ENCODE results near the gene ARHGAP29. TPM values are rescaled to one million over a fixed set of nuclear protein-coding genes. Genes with fewer than 3 reads are reported as not detected.
A peak's percentile ranks its signal among the peaks of the same experiment; 100 is the strongest.

Gene ARHGAP29, protein sequence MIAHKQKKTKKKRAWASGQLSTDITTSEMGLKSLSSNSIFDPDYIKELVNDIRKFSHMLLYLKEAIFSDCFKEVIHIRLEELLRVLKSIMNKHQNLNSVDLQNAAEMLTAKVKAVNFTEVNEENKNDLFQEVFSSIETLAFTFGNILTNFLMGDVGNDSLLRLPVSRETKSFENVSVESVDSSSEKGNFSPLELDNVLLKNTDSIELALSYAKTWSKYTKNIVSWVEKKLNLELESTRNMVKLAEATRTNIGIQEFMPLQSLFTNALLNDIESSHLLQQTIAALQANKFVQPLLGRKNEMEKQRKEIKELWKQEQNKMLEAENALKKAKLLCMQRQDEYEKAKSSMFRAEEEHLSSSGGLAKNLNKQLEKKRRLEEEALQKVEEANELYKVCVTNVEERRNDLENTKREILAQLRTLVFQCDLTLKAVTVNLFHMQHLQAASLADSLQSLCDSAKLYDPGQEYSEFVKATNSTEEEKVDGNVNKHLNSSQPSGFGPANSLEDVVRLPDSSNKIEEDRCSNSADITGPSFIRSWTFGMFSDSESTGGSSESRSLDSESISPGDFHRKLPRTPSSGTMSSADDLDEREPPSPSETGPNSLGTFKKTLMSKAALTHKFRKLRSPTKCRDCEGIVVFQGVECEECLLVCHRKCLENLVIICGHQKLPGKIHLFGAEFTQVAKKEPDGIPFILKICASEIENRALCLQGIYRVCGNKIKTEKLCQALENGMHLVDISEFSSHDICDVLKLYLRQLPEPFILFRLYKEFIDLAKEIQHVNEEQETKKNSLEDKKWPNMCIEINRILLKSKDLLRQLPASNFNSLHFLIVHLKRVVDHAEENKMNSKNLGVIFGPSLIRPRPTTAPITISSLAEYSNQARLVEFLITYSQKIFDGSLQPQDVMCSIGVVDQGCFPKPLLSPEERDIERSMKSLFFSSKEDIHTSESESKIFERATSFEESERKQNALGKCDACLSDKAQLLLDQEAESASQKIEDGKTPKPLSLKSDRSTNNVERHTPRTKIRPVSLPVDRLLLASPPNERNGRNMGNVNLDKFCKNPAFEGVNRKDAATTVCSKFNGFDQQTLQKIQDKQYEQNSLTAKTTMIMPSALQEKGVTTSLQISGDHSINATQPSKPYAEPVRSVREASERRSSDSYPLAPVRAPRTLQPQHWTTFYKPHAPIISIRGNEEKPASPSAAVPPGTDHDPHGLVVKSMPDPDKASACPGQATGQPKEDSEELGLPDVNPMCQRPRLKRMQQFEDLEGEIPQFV
- 10 to 100 TPM; 49.1 to 88.0 (median 70.8) TPM for total RNA-seq

DNA sequence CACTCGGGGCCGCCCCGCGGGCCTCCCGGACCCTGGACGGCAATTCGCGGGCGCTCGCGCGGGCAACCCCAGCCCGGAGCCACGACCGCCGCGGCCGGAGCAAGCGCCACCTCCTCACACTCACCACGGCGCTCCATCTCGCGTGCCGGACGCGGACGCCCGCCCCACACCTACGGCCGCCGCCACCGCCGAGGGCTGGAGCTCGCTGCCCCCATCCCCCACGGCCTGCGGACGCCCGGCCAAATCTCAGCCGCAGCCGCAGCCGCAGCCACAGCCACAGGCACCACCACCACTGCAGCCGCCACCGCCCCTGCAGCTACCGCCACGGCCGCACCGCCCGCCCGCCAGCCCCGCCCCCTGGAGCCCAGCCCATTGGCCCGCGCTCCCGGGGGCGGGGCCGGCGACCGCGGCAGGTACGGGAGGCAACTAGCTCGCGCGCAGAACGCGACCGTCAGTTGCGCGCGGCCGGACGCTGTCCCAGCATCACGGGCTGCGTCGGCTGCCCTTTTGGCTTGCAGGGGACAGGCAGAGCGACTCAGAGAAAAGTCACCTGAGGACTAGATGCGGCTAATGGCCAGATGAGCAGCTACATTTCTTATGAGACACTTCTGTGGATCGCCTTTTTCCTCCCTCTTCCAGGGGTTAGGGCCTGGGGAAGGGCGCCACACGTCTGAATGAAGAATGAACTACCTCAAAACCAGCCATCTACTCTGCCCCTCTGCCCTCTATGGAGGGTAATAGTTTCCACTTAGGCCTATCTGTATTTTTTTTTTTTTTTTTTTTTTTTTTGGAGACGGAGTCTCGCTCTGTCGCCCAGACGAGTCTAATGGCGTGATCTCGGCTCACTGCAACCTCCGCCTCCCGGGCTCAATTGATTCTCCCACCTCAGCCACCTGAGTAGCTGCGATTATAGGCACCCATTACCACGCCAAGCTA lies at the start of gene ARHGAP29:
Gene ARHGAP29 (minus strand): TSS at position 294 of the 936 bp plus-strand sequence. CDS start 5,973 bp downstream, outside the sequence.
- peak; percentile 72 to 85 for DNase-seq (ENCODE audit: low spot score in 2 of 2)
- Histone ChIP-seq H3K4me3 (peak within 1 kb of the TSS; percentile 80 to 98 (median 89)), H3K9me3 (peaks cover 0 to 7% of the 10 kb centered on the region in 2 donors), H3K4me1 (no peaks in the 10 kb centered on the region), H3K27me3 (no peaks in the 10 kb centered on the region), H3K36me3 (no peaks in the 10 kb centered on the region), H3K27ac (peak within 1 kb of the TSS; percentile 94 to 97)
- intact Hi-C loops (cut with DNase I; ENCODE audit: low total_unique reads) = no loop called here
- TF ChIP-seq POLR2A (IDR thresholded peaks at IDR 0.05) (peak; percentile 78), POLR2AphosphoS5 (IDR thresholded peaks at IDR 0.05) (peak; percentile 67 to 90 (median 73)), CTCF (IDR thresholded peaks at IDR 0.05) (no peak)

GRCh38 chr1:94286864-94287437 lies 49.6 kb upstream of the ARHGAP29 start:
- no peak overlapping the region for H3K27ac ChIP-seq
- TF ChIP-seq POLR2A (IDR thresholded peaks at IDR 0.05) (no peak), CTCF (IDR thresholded peaks at IDR 0.05) (no peak), POLR2AphosphoS5 (IDR thresholded peaks at IDR 0.05) (no peak)

GRCh38 chr1:94285031-94285654 lies 47.8 kb upstream of the ARHGAP29 start:
- Histone ChIP-seq H3K9me3 (no peaks in the 10 kb centered on the region), H3K27me3 (no peaks in the 10 kb centered on the region), H3K36me3 (no peaks in the 10 kb centered on the region), H3K4me3 (no peak overlapping the region), H3K4me1 (no peaks in the 10 kb centered on the region), H3K27ac (no peak overlapping the region)
- intact Hi-C loops (cut with DNase I; ENCODE audit: low total_unique reads) = no loop called here
- DNase-seq (ENCODE audit: low spot score in 2 of 2) = no peak
- TF ChIP-seq CTCF (IDR thresholded peaks at IDR 0.05) (no peak), POLR2AphosphoS5 (IDR thresholded peaks at IDR 0.05) (no peak)

More at GRCh38 chr1:94286864-94287437, 49.6 kb upstream of the ARHGAP29 start:
- H3K4me1 ChIP-seq = no peaks in the 10 kb centered on the region
- no peaks in the 10 kb centered on the region for H3K36me3 ChIP-seq
- no peaks in the 10 kb centered on the region for H3K9me3 ChIP-seq
- H3K4me3 ChIP-seq = no peak overlapping the region
- intact Hi-C loops (cut with DNase I; ENCODE audit: low total_unique reads) = no loop called here
- no peaks in the 10 kb centered on the region for H3K27me3 ChIP-seq
- DNase-seq (ENCODE audit: low spot score in 2 of 2) = no peak

GRCh38 chr1:94284476-94284875 lies 47.1 kb upstream of the ARHGAP29 start:
- TF ChIP-seq POLR2AphosphoS5 (IDR thresholded peaks at IDR 0.05) (no peak), POLR2A (IDR thresholded peaks at IDR 0.05) (no peak), CTCF (IDR thresholded peaks at IDR 0.05) (no peak)
- no peak overlapping the region for H3K4me3 ChIP-seq
- DNase-seq (ENCODE audit: low spot score in 2 of 2) = no peak
- H3K27ac ChIP-seq = no peak overlapping the region
- H3K27me3 ChIP-seq = no peaks in the 10 kb centered on the region
- no peaks in the 10 kb centered on the region for H3K4me1 ChIP-seq
- no peaks in the 10 kb centered on the region for H3K9me3 ChIP-seq
- intact Hi-C loops (cut with DNase I; ENCODE audit: low total_unique reads) = no loop called here
- no peaks in the 10 kb centered on the region for H3K36me3 ChIP-seq
